IMR-90 (cell line): ENCODE measurements around the gene TMIGD1. TPM values are rescaled to one million over a fixed set of nuclear protein-coding genes. Genes with fewer than 3 reads are reported as not detected.

ENCODE experiments used
- ATAC-seq: fragments of 200-7000 bp; cut with Tn5 transposase; 2 replicates; pipeline ENCODE4 v1.9.1; 2020; ENCODE audit warnings: low read depth, mild to moderate bottlenecking, moderate library complexity
- BruUV-seq: library from RNA; stranded (reverse); fragments of 400-500 nt; replicated peaks from 2 replicates; lab custom pipeline; 2021; lab: Mats Ljungman, UMichigan
- CTCF ChIA-PET: fragments of 300-600 bp; formaldehyde crosslinking; extraction: SDS; loops from one replicate; lab custom pipeline; 2021; ENCODE audit warnings: antibody characterized with exemption; lab: Yijun Ruan, JAX
- POLR2A ChIA-PET: fragments of 300-600 bp; sonication (Branson Sonifier 250); formaldehyde crosslinking; loops from one replicate; lab custom pipeline; 2022; ENCODE audit warnings: antibody characterized with exemption; ENCODE audit not compliant: unreplicated experiment; lab: Charles Lee
- DNase-seq: peaks from one replicate; pipeline ENCODE4 v3.0.0; 2013
- H2AFZ ChIP-seq: replicated peaks from 2 replicates; pipeline ENCODE3; 2013; ENCODE audit warnings: low read length, mild to moderate bottlenecking; ENCODE audit not compliant: poor library complexity
- H2AK5ac ChIP-seq: 2 replicates; pipeline ENCODE4 v1.6.1; 2013; ENCODE audit warnings: low read depth, low read length, inconsistent platforms
- H2AK9ac ChIP-seq: replicated peaks from 2 replicates; pipeline ENCODE3; 2013; ENCODE audit warnings: mild to moderate bottlenecking, low read depth, low read length, moderate library complexity; ENCODE audit not compliant: poor library complexity
- H2BK120ac ChIP-seq: 2 replicates; pipeline ENCODE4 v1.6.1; 2013; ENCODE audit warnings: low read depth, low read length, inconsistent platforms
- H2BK15ac ChIP-seq: 3 replicates; pipeline ENCODE4 v1.6.1; 2013; ENCODE audit warnings: low read depth, low read length, inconsistent platforms
- H2BK20ac ChIP-seq: 2 replicates; pipeline ENCODE4 v1.6.1; 2013; ENCODE audit warnings: low read depth, mild to moderate bottlenecking, inconsistent platforms, low read length, moderate library complexity
- H2BK5ac ChIP-seq: 2 replicates; pipeline ENCODE4 v1.6.1; 2013; ENCODE audit warnings: mild to moderate bottlenecking, low read depth, low read length, inconsistent platforms; ENCODE audit not compliant: poor library complexity, severe bottlenecking
- H3K14ac ChIP-seq: replicated peaks from 2 replicates; pipeline ENCODE4 v1.6.1; 2013; ENCODE audit warnings: low read depth, low read length, inconsistent platforms
- H3K18ac ChIP-seq: 2 replicates; pipeline ENCODE4 v1.6.1; 2013; ENCODE audit warnings: low read depth, low read length, control low read depth
- H3K23ac ChIP-seq: 2 replicates; pipeline ENCODE4 v1.6.1; 2013; ENCODE audit warnings: low read depth, low read length, inconsistent platforms
- H3K27ac ChIP-seq: 2 replicates; pipeline ENCODE4 v1.5.1; 2013; ENCODE audit warnings: mild to moderate bottlenecking, control low read depth, low read length; ENCODE audit not compliant: insufficient read depth
- H3K27me3 ChIP-seq: 2 replicates; pipeline ENCODE4 v1.6.1; 2013; ENCODE audit warnings: low read length; ENCODE audit not compliant: control insufficient read depth, insufficient read depth
- H3K36me3 ChIP-seq: 2 replicates; pipeline ENCODE4 v1.6.1; 2013; ENCODE audit warnings: low read length, mixed read lengths; ENCODE audit not compliant: control insufficient read depth, insufficient read depth
- H3K4ac ChIP-seq: 2 replicates; pipeline ENCODE4 v1.6.1; 2013; ENCODE audit warnings: low read depth, low read length, inconsistent platforms
- H3K4me1 ChIP-seq: 2 replicates; pipeline ENCODE4 v1.6.1; 2013; ENCODE audit warnings: low read length, mixed read lengths; ENCODE audit not compliant: control insufficient read depth, insufficient read depth
- H3K4me2 ChIP-seq: 2 replicates; pipeline ENCODE4 v1.6.1; 2013; ENCODE audit warnings: low read depth, mild to moderate bottlenecking, control low read depth, low read length, moderate library complexity
- H3K4me3 ChIP-seq: 2 replicates; pipeline ENCODE4 v1.5.1; 2013; ENCODE audit warnings: low read depth, mild to moderate bottlenecking, control low read depth, low read length, moderate library complexity; ENCODE audit not compliant: insufficient read depth
- H3K56ac ChIP-seq: 2 replicates; pipeline ENCODE4 v1.6.1; 2013; ENCODE audit warnings: low read length, inconsistent platforms; ENCODE audit not compliant: insufficient read depth; ENCODE audit errors: extremely low read depth
- H3K79me1 ChIP-seq, 2 experiments: 2 replicates each; pipeline ENCODE4 v1.6.1; 2013; ENCODE audit warnings: low read length in 2 of 2, inconsistent platforms in 1 of 2, low read depth in 1 of 2
- H3K9ac ChIP-seq: 2 replicates; pipeline ENCODE4 v1.6.1; 2013; ENCODE audit warnings: low read depth, low read length, control low read depth
- H3K9me1 ChIP-seq: 2 replicates; pipeline ENCODE4 v1.6.1; 2013; ENCODE audit warnings: low read length, inconsistent platforms; ENCODE audit not compliant: insufficient read depth
- H3K9me3 ChIP-seq: 2 replicates; pipeline ENCODE4 v1.6.1; 2013; ENCODE audit warnings: low read length; ENCODE audit not compliant: control insufficient read depth, insufficient read depth
- H4K20me1 ChIP-seq: 2 replicates; pipeline ENCODE4 v1.6.1; 2013; ENCODE audit warnings: low read length, inconsistent platforms; ENCODE audit not compliant: insufficient read depth
- H4K5ac ChIP-seq: 2 replicates; pipeline ENCODE4 v1.6.1; 2013; ENCODE audit warnings: mild to moderate bottlenecking, low read depth, low read length, control low read depth
- H4K8ac ChIP-seq, 2 experiments: 2 replicates each; pipeline ENCODE4 v1.6.1; 2013; ENCODE audit warnings: low read depth in 2 of 2, low read length in 2 of 2, control low read depth in 1 of 2, inconsistent platforms in 1 of 2
- H4K91ac ChIP-seq: 2 replicates; pipeline ENCODE4 v1.6.1; 2013; ENCODE audit warnings: low read depth, low read length, inconsistent platforms; ENCODE audit not compliant: insufficient read depth
- CEBPB ChIP-seq: IDR thresholded peaks from 2 replicates; pipeline ENCODE4 v1.6.1; 2012; ENCODE audit warnings: low read depth, low read length, improper control_type of control experiment
- POLR2A ChIP-seq: IDR thresholded peaks from 2 replicates; pipeline ENCODE4 v1.6.1; 2012; ENCODE audit warnings: mild to moderate bottlenecking, low read depth, low read length
- WGBS, 2 experiments: methylation state at CpG; one replicate each; pipeline versions ENCODE4 v1.1.5 to v1.1.7; 2013; ENCODE audit warnings: missing lambda C conversion rate in 2 of 2; ENCODE audit not compliant: insufficient read length in 1 of 2; ENCODE audit errors: extremely low coverage in 2 of 2; 5-methylcytosine and 5-hydroxymethylcytosine counted together
- dilution Hi-C: fragments of 300-500 bp; cut with HindIII; formaldehyde crosslinking; loops from one replicate; pipeline ENCODE4 v1.14.3; 2018; ENCODE audit warnings: low sequenced_read_pairs; ENCODE audit not compliant: unreplicated experiment
- in situ Hi-C: fragments of 300-500 bp; cut with MboI; formaldehyde crosslinking; loops from 3 replicates; pipeline ENCODE4 v1.14.3; 2019; ENCODE audit warnings: low sequenced_read_pairs, inconsistent platforms, mixed read lengths
- intact Hi-C: fragments of 100-400 bp; cut with micrococcal nuclease; formaldehyde crosslinking; loops from 2 replicates; pipeline ENCODE4 v1.10.0; 2022
- polyA plus RNA-seq, 3 experiments: library from polyadenylated mRNA; depleted of rRNA; stranded (reverse); fragments of >200 nt; gene quantifications; 2 replicates each; pipeline ENCODE4 v1.2.3, GENCODE V29; 2012; ENCODE audit warnings: low replicate concordance in 1 of 3
- total RNA-seq: library from RNA; depleted of rRNA; stranded (reverse); fragments of >200 nt; gene quantifications from 2 replicates; pipeline ENCODE4 v1.2.3, GENCODE V29; 2012

The TMIGD1 gene
- total and polyA plus RNA-seq, 2 of the 4 experiments (the other 2 are of a cell fraction) = not detected

- H3K4me3 ChIP-seq = no peak overlapping the region
- H3K56ac ChIP-seq = no peak overlapping the region
- no peaks in the 10 kb centered on the region for H4K20me1 ChIP-seq
- H2BK15ac ChIP-seq = 0 out of 3 replicates have a peak overlapping the region, but pooled peaks have one; percentile 7
- H3K4me1 ChIP-seq = peaks cover 19% of the 10 kb centered on the region
- intact Hi-C loops = no loop called here
- peak; percentile 80 for DNase-seq
- H3K9me1 ChIP-seq = peaks cover 16% of the 10 kb centered on the region
- no peak overlapping the region for H2BK20ac ChIP-seq
- no peaks in the 10 kb centered on the region for H3K27me3 ChIP-seq
- H2AK9ac ChIP-seq = no peak overlapping the region
- no TSS peak for BruUV-seq
- no peak overlapping the region for H2BK120ac ChIP-seq
- POLR2A ChIA-PET = no interaction called here
- H2AK5ac ChIP-seq = no peak overlapping the region
- no peak overlapping the region for H2AFZ ChIP-seq
- no peak overlapping the region for H3K9ac ChIP-seq
- 86% methylated on average over 1 of the region's 2 CpGs; no CpG with 5 or more reads in 1 of the 2 experiments for WGBS, 2 experiments
- no peak overlapping the region for H4K8ac ChIP-seq
- no peak overlapping the region for H3K4me2 ChIP-seq
- H4K91ac ChIP-seq = no peak overlapping the region
- H3K9me3 ChIP-seq = no peaks in the 10 kb centered on the region
- CTCF ChIA-PET = no interaction called here
- H3K79me1 ChIP-seq = no peaks in the 10 kb centered on the region
- H4K5ac ChIP-seq = no peak overlapping the region
- H3K14ac ChIP-seq = no peak overlapping the region
- in situ Hi-C loops = no loop called here
- no peak overlapping the region for H3K4ac ChIP-seq
- no peak for ATAC-seq
- dilution Hi-C loops = no loop called here
- no peak overlapping the region for H3K23ac ChIP-seq
- H3K36me3 ChIP-seq = no peaks in the 10 kb centered on the region
- no peak overlapping the region for H2BK5ac ChIP-seq
- TF ChIP-seq POLR2A (no peak), CEBPB (peak; percentile 63; the same call in 1 of the 2 replicates)
- H3K18ac ChIP-seq = no peak overlapping the region
- no peak overlapping the region for H3K27ac ChIP-seq
Measured at GRCh38 chr17:30372755-30373154, 38.9 kb upstream of the TMIGD1 start.
